Non-pigmented ciliary epithelial cell (primary cell): ENCODE data around the gene AGRP.

Experiments
- DNase-seq: peaks from one replicate; pipeline ENCODE4 v3.0.0-alpha.2; 2010; ENCODE audit warnings: low read depth

The AGRP gene

GRCh38 chr16:67445441-67445912, 37.9 kb downstream of the AGRP start:
- no peak for DNase-seq

- DNase-seq: no peak
Measured at GRCh38 chr16:67445126-67445426, 38.3 kb downstream of the AGRP start.

DNA sequence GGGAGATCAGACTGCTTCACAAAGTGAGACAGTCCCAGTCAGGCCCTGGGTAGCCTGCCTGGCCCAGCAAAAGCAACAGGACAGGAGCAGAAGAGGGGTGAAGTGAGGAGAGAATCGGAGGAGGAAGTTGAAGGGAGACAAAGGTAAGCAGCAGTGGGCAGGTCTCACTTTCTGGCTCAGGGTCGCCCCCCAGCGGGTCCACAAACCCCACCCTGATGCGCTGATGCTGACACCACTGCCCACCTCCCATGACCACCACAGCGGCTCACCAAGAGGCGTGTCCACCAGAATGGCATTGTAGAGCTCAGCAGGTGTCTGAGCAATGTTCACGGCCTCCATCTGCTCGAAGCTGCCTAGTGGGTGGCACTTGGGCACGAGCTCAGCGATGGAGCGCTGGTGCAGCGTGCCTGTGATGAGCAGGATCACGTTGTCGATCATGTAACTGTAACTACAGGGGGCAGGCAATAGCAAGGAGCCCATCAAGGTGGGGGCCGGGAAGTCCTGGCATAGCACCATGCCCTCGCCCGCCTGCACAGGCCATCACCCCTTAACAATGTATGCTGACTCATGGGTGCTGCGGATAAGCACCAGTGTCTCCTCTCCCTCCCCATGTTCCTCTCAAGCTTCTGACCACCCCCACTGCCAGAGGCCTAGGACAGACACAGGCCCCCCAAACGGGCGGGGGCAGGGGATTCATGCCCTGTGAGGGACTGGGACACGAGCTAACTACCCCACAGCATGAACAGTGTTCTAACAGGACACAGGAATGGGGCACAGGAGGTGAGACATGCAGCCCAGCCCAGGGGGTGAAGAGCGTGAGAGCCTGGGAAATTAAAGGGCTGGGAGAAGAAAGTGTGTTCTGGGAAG, 38.9 kb downstream of the AGRP start:
- no peak for DNase-seq

- no peak for DNase-seq
Measured at GRCh38 chr16:67443265-67443664, 40.1 kb downstream of the AGRP start.

GRCh38 chr16:67442581-67443255, 40.6 kb downstream of the AGRP start:
- no peak for DNase-seq

- no peak for DNase-seq
Measured at GRCh38 chr16:67441907-67442306, 41.4 kb downstream of the AGRP start.

GRCh38 chr16:67441271-67441753, 42.0 kb downstream of the AGRP start:
- DNase-seq: no peak

- DNase-seq: no peak
Measured at GRCh38 chr16:67438824-67439393, 44.4 kb downstream of the AGRP start.

DNA sequence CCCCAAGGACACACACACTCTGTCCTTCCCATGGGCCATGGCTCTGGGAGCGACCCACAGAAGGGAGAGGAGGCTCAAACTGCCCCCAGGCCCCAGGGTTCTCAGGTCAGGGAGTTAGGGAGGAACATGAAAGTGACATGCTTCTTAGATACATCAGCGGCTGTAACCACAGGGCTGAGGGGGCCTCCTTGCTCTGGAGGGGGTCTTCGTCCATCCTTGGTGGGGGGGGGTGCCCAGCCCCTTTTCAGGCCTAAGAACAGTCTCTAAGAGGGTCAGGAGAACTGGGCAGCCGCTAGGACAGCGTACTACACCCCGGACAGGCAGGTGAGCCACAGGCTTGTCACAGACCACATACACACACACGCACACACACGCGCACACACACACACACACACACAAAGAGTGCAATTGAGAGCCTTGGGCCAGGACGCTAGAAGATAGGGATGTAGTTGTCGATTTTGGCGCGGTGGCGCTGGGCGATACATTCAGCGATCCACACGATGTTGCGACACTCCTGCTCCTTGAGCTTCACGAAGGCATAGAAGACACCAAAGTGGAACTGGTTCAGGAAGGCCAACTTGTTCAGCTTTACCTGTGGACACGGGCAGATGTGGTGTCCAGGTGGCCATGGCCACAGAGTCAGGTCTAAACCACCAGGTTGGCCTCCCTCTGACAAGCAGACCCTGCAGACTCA, 45.1 kb downstream of the AGRP start:
- no peak for DNase-seq

DNA sequence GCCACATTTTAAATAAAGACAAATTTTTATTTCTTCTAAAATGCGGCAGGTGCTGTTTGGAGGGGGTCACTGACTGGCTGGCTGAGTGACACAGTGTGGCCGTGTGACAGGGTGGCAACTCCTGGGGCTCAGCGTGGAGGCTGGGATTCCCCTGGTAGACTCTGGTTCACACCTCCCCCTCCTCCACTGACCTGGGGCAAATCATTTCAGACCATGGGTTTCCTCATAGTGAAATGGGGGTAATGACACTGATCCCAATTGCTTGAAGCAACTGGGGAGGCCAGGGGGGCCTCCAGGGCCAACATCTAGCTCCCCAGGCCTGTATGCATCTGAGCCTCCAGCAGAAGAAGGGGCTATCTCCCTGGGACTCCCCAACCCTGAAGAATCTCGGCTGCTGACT, 45.8 kb downstream of the AGRP start:
- no peak for DNase-seq

GRCh38 chr16:67436640-67437193, 46.6 kb downstream of the AGRP start:
- no peak for DNase-seq

DNA sequence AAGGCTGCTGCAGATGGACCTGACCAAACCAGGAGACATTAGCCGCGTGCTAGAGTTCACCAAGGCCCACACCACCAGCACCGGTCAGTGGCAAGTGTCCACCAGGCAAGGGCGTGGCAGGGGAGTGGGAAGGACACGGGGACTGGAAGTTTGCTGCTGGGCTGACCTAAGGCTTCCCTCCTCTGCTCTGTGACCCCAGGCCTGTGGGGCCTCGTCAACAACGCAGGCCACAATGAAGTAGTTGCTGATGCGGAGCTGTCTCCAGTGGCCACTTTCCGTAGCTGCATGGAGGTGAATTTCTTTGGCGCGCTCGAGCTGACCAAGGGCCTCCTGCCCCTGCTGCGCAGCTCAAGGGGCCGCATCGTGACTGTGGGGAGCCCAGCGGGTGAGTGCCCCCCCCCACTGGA, 47.6 kb downstream of the AGRP start:
- no peak for DNase-seq

GRCh38 chr16:67433131-67433719, 50.1 kb downstream of the AGRP start:
- DNase-seq: no peak
